KMS-11 (cell line): ENCODE data around the gene SETD6.
A peak's percentile ranks its signal among the peaks of the same experiment; 100 is the strongest.

Experiments
- H2AFZ ChIP-seq: fragments of 200-600 bp; sonication (generic); 2 replicates; pipeline ENCODE4 v1.6.1; 2016; ENCODE audit warnings: antibody characterized with exemption, mixed run types, low read depth
- H3K27ac ChIP-seq: fragments of 200-600 bp; sonication (generic); 2 replicates; pipeline ENCODE4 v1.6.1; 2016; ENCODE audit warnings: mild to moderate bottlenecking, mixed run types
- H3K27me3 ChIP-seq: fragments of 200-600 bp; sonication (generic); 2 replicates; pipeline ENCODE4 v1.6.1; 2017; ENCODE audit warnings: mild to moderate bottlenecking, low read depth, mixed run types, moderate library complexity; ENCODE audit not compliant: insufficient read depth
- H3K36me3 ChIP-seq: fragments of 200-600 bp; sonication (generic); 2 replicates; pipeline ENCODE4 v1.6.1; 2017; ENCODE audit warnings: mild to moderate bottlenecking, mixed run types; ENCODE audit not compliant: insufficient read depth
- H3K4me1 ChIP-seq: fragments of 200-600 bp; sonication (generic); 2 replicates; pipeline ENCODE4 v1.6.1; 2016; ENCODE audit warnings: mild to moderate bottlenecking, low read depth, mixed run types; ENCODE audit not compliant: poor library complexity, severe bottlenecking
- H3K4me2 ChIP-seq: fragments of 200-600 bp; sonication (generic); 2 replicates; pipeline ENCODE4 v1.7.0; 2016; ENCODE audit warnings: mild to moderate bottlenecking, mixed run types
- H3K4me3 ChIP-seq: fragments of 200-600 bp; sonication (generic); IDR thresholded peaks from 2 replicates; pipeline ENCODE4 v1.6.1; 2017; ENCODE audit warnings: low read depth, low read length, mixed read lengths; ENCODE audit not compliant: insufficient read depth
- H3K79me2 ChIP-seq: fragments of 200-600 bp; sonication (generic); 2 replicates; pipeline ENCODE4 v1.6.1; 2016; ENCODE audit warnings: low read depth, mixed run types; ENCODE audit not compliant: insufficient read depth
- H3K9ac ChIP-seq: fragments of 200-600 bp; sonication (generic); 2 replicates; pipeline ENCODE4 v1.6.1; 2016; ENCODE audit warnings: mild to moderate bottlenecking, mixed run types
- H4K20me1 ChIP-seq: fragments of 200-600 bp; sonication (generic); 2 replicates; pipeline ENCODE4 v1.6.1; 2016; ENCODE audit warnings: mild to moderate bottlenecking, mixed run types; ENCODE audit not compliant: insufficient read depth
- CTCF ChIP-seq: fragments of 200-600 bp; sonication (generic); conservative IDR thresholded peaks from 2 replicates; pipeline ENCODE4 v1.6.1; 2017; ENCODE audit warnings: low read depth, mild to moderate bottlenecking, antibody characterized with exemption, low read length, moderate library complexity, mixed read lengths

Gene SETD6

GRCh38 chr16:58498341-58499091 lies 16.8 kb upstream of the SETD6 start:
- Histone ChIP-seq H2AFZ (no peak overlapping the region), H3K27ac (peak overlapping the region; percentile 77), H3K4me3 (no peak overlapping the region), H3K27me3 (no peaks in the 10 kb centered on the region), H3K4me1 (peaks cover 57% of the 10 kb centered on the region), H3K36me3 (no peaks in the 10 kb centered on the region), H3K79me2 (no peaks in the 10 kb centered on the region), H4K20me1 (no peaks in the 10 kb centered on the region), H3K9ac (peak overlapping the region; percentile 10; the same call in 1 of the 2 replicates), H3K4me2 (peak overlapping the region; percentile 77)
- TF ChIP-seq CTCF = no peak

GRCh38 chr16:58499092-58499511 lies 16.2 kb upstream of the SETD6 start:
- Histone ChIP-seq H3K4me3 (no peak overlapping the region), H3K4me1 (peaks cover 53% of the 10 kb centered on the region), H3K4me2 (no peak overlapping the region), H3K9ac (no peak overlapping the region), H3K27ac (no peak overlapping the region), H3K27me3 (no peaks in the 10 kb centered on the region), H3K36me3 (no peaks in the 10 kb centered on the region), H4K20me1 (no peaks in the 10 kb centered on the region), H3K79me2 (no peaks in the 10 kb centered on the region), H2AFZ (no peak overlapping the region)
- TF ChIP-seq CTCF = no peak

- Histone ChIP-seq H3K36me3 (no peaks in the 10 kb centered on the region), H3K9ac (no peak within 1 kb of the TSS), H4K20me1 (no peaks in the 10 kb centered on the region), H3K4me1 (peaks cover 46% of the 10 kb centered on the region), H3K4me3 (no peak within 1 kb of the TSS), H3K4me2 (no peak within 1 kb of the TSS), H3K79me2 (no peaks in the 10 kb centered on the region), H3K27me3 (no peaks in the 10 kb centered on the region), H3K27ac (no peak within 1 kb of the TSS), H2AFZ (no peak within 1 kb of the TSS)
- TF ChIP-seq CTCF = no peak
Observed at GRCh38 chr16:58499615-58500351, 15.5 kb upstream of the SETD6 start, which contains the start of gene NDRG4. NDRG4 (plus strand) TSS chr16:58500143; CDS start chr16:58500249, 106 bp downstream.

- no peaks in the 10 kb centered on the region for H4K20me1 ChIP-seq
- H3K27me3 ChIP-seq = no peaks in the 10 kb centered on the region
- H3K27ac ChIP-seq = no peak overlapping the region
- TF ChIP-seq CTCF = no peak
- H3K36me3 ChIP-seq = no peaks in the 10 kb centered on the region
- no peaks in the 10 kb centered on the region for H3K79me2 ChIP-seq
- no peak overlapping the region for H3K4me3 ChIP-seq
- H3K9ac ChIP-seq = no peak overlapping the region
- H2AFZ ChIP-seq = no peak overlapping the region
- H3K4me2 ChIP-seq = no peak overlapping the region
- H3K4me1 ChIP-seq = peaks cover 37% of the 10 kb centered on the region
Observed at GRCh38 chr16:58500430-58501241, 14.7 kb upstream of the SETD6 start.
